Transverse colon (tissue), 4 donors: ENCODE measurements around the gene OTUB2. TPM values are rescaled to one million over a fixed set of nuclear protein-coding genes. Genes with fewer than 3 reads are reported as not detected.

ENCODE experiments used
- DNase-seq: peaks from one replicate; pipeline ENCODE4 v3.0.0-alpha.2; 2019
- H3K27ac ChIP-seq, 4 donors: fragments of 200-600 bp; sonication (generic); 2 replicates each; pipeline ENCODE4 v1.5.1; 2016 to 2018; ENCODE audit warnings: inconsistent platforms in 4 of 4
- H3K27me3 ChIP-seq: fragments of 200-600 bp; sonication (generic); 2 replicates; pipeline ENCODE4 v1.5.1; 2017; ENCODE audit warnings: inconsistent platforms
- H3K36me3 ChIP-seq, 4 donors: fragments of 200-600 bp; sonication (generic); 2 replicates each; pipeline ENCODE4 v1.5.1; 2017 to 2019; ENCODE audit warnings: inconsistent platforms in 4 of 4
- H3K4me1 ChIP-seq, 4 donors: fragments of 200-600 bp; sonication (generic); 2 replicates each; pipeline ENCODE4 v1.5.1; 2017 to 2020; ENCODE audit warnings: inconsistent platforms in 4 of 4
- H3K4me3 ChIP-seq, 4 donors: fragments of 200-600 bp; sonication (generic); 1 replicate in 1 of 4; 2 replicates in 3 of 4; pipeline versions ENCODE4 v1.5.1 to v1.6.1; 2017 to 2019; ENCODE audit warnings: inconsistent platforms in 4 of 4
- H3K9me3 ChIP-seq, 2 donors: fragments of 200-600 bp; sonication (generic); 2 replicates each; pipeline ENCODE4 v1.5.1; 2017 to 2019; ENCODE audit warnings: inconsistent platforms in 2 of 2
- CTCF ChIP-seq, 5 experiments: fragments of 200-600 bp in 3 of 5; fragments of 450-650 bp in 2 of 5; sonication (generic) in 3 of 5; IDR thresholded peaks; 1 replicate in 2 of 5; 2 replicates in 3 of 5; pipeline ENCODE4 v1.5.1; 2016 to 2017; ENCODE audit warnings: antibody characterized with exemption in 5 of 5, inconsistent platforms in 3 of 5, mild to moderate bottlenecking in 2 of 5, moderate library complexity in 1 of 5
- EP300 ChIP-seq: sonication (generic); formaldehyde crosslinking; IDR thresholded peaks from one replicate; pipeline ENCODE4 v1.6.1; 2017; ENCODE audit warnings: antibody characterized with exemption, low read depth
- POLR2A ChIP-seq: fragments of 450-650 bp; IDR thresholded peaks from one replicate; pipeline ENCODE4 v1.6.1; 2016; ENCODE audit warnings: antibody characterized with exemption, mild to moderate bottlenecking, moderate library complexity
- POLR2AphosphoS5 ChIP-seq, 3 donors: sonication (generic); formaldehyde crosslinking; IDR thresholded peaks; one replicate each; pipeline ENCODE4 v1.6.1; 2016; ENCODE audit warnings: antibody characterized with exemption in 3 of 3
- WGBS, 2 donors: methylation state at CpG; one replicate each; pipeline ENCODE4 v1.1.5; 2018; ENCODE audit warnings: low coverage in 1 of 2; 5-methylcytosine and 5-hydroxymethylcytosine counted together
- in situ Hi-C, 4 donors: fragments of 200-750 bp; cut with MboI; loops; one replicate each; pipeline versions ENCODE4 v1.15.0 to v1.15.1; 2017; ENCODE audit warnings: low sequenced_read_pairs in 3 of 4, low pct_ligation_motif_present in 1 of 4, low pct_unique_long_range_greater_than_20kb in 1 of 4
- intact Hi-C: fragments of 100-400 bp; cut with DNase I; formaldehyde crosslinking; loops from one replicate; pipeline ENCODE4 v1.15.1; 2023; ENCODE audit warnings: low total_unique reads
- total RNA-seq, 4 donors: library from RNA; depleted of rRNA; stranded (reverse); fragments of >200 nt; gene quantifications; one replicate each; pipeline ENCODE4 v1.1.0, GENCODE V29; 2016

The OTUB2 gene
- total RNA-seq, 4 donors from 2014 or later = 2.6 to 2.7 TPM; not detected in 2

- Histone ChIP-seq H3K27ac (no peak overlapping the region), H3K9me3 (no peaks in the 10 kb centered on the region), H3K27me3 (no peaks in the 10 kb centered on the region), H3K4me3 (no peak overlapping the region), H3K36me3 (no peaks in the 10 kb centered on the region), H3K4me1 (no peaks in the 10 kb centered on the region)
- WGBS, 2 donors = 67% methylated on average over 8 of the region's 8 CpGs; no CpG with 5 or more reads in 1 of the 2 donors
- no peak for DNase-seq
- no peak for TF ChIP-seq POLR2A
- no peak for TF ChIP-seq EP300
- TF ChIP-seq POLR2AphosphoS5 (IDR thresholded peaks at IDR 0.05) = no peak
- TF ChIP-seq CTCF (IDR thresholded peaks at IDR 0.05) = no peak
- in situ Hi-C loops = no loop called here
- intact Hi-C loops = no loop called here
Observed at GRCh38 chr14:94018308-94018707, 7.8 kb upstream of the OTUB2 start.

GRCh38 chr14:94019329-94019728 lies 6.8 kb upstream of the OTUB2 start:
- H3K4me1 ChIP-seq = no peaks in the 10 kb centered on the region
- no peak for DNase-seq
- in situ Hi-C loops (no loop called here), intact Hi-C loops (no loop called here)
- TF ChIP-seq POLR2A = no peak
- TF ChIP-seq EP300 = no peak
- TF ChIP-seq POLR2AphosphoS5 (IDR thresholded peaks at IDR 0.05) = no peak
- no peaks in the 10 kb centered on the region for H3K9me3 ChIP-seq
- H3K27me3 ChIP-seq = no peaks in the 10 kb centered on the region
- no peak overlapping the region for H3K4me3 ChIP-seq
- H3K36me3 ChIP-seq = no peaks in the 10 kb centered on the region
- 71 to 100% methylated on average over 1 to 6 of the region's 6 CpGs for WGBS, 2 donors
- no peak overlapping the region for H3K27ac ChIP-seq

DNA sequence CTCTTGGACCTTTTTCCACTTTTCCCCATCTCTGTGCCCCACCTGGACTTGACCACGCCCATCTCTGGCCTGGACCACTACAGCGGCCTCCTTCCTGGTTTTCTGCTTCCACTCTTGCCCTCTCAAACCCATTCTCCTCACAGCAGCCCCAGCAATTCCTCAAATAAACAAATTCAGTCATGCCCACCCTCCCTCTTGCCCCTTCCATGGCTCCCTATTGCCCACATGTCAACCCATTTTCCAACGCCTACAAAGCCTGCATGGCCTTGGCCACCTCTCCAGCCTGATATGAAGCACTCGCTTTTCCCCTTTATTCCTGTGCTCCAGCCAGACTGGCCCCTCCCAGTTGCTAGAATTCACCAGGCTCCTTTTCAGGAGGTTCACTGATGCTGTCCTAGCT lies 5.9 kb upstream of the OTUB2 start:
- Histone ChIP-seq H3K36me3 (no peaks in the 10 kb centered on the region), H3K27ac (no peak overlapping the region), H3K4me3 (no peak overlapping the region), H3K27me3 (no peaks in the 10 kb centered on the region), H3K9me3 (no peaks in the 10 kb centered on the region), H3K4me1 (no peaks in the 10 kb centered on the region)
- DNase-seq = no peak
- intact Hi-C loops (no loop called here), in situ Hi-C loops (no loop called here)
- TF ChIP-seq POLR2AphosphoS5 (IDR thresholded peaks at IDR 0.05) (no peak), CTCF (IDR thresholded peaks at IDR 0.05) (no peak), EP300 (no peak), POLR2A (no peak)
- 88% methylated on average over 4 of the region's 4 CpGs; no CpG with 5 or more reads in 1 of the 2 donors for WGBS, 2 donors

- H3K4me3 ChIP-seq = no peak overlapping the region
- no peak for DNase-seq
- peaks cover 0 to 2% (median 0%) of the 10 kb centered on the region in 4 donors for H3K4me1 ChIP-seq
- in situ Hi-C loops (no loop called here), intact Hi-C loops (no loop called here)
- TF ChIP-seq EP300 (no peak), POLR2AphosphoS5 (IDR thresholded peaks at IDR 0.05) (no peak), POLR2A (no peak), CTCF (IDR thresholded peaks at IDR 0.05) (no peak)
- H3K36me3 ChIP-seq = no peaks in the 10 kb centered on the region
- no peak overlapping the region for H3K27ac ChIP-seq
- H3K9me3 ChIP-seq = no peaks in the 10 kb centered on the region
- 60 to 81% methylated on average over 2 of the region's 2 CpGs for WGBS, 2 donors
- H3K27me3 ChIP-seq = no peaks in the 10 kb centered on the region
Observed at GRCh38 chr14:94021001-94021400, 5.1 kb upstream of the OTUB2 start.
